Gastrocnemius medialis (tissue), 4 donors: ENCODE results near the gene COLGALT1. TPM values are rescaled to one million over a fixed set of nuclear protein-coding genes. Genes with fewer than 3 reads are reported as not detected.
"Not testable (repeated sequence)": the region's sequence is repeated elsewhere in the genome, so short reads cannot be mapped to it uniquely, and the experiment has no call there.

Experiments
- ATAC-seq, 2 donors: fragments of 150-250 bp; one replicate each; pipeline ENCODE4 v1.9.1; 2016
- DNase-seq, 2 donors: peaks; one replicate each; pipeline ENCODE4 v3.0.0-alpha.2; 2019
- H3K27ac ChIP-seq, 4 donors: fragments of 200-600 bp; sonication (generic); 1 replicate in 1 of 4; 2 replicates in 3 of 4; pipeline ENCODE4 v1.5.1; 2016 to 2018; ENCODE audit warnings: mild to moderate bottlenecking in 2 of 4, moderate library complexity in 1 of 4
- H3K27me3 ChIP-seq, 3 donors: fragments of 200-600 bp; sonication (generic) in 2 of 3; 1 replicate in 1 of 3; 2 replicates in 2 of 3; pipeline versions ENCODE4 v1.5.1 to v1.6.0; 2016 to 2019; ENCODE audit warnings: mild to moderate bottlenecking in 1 of 3, moderate library complexity in 1 of 3
- H3K36me3 ChIP-seq, 2 donors: fragments of 200-600 bp; sonication (generic) in 1 of 2; one replicate each; pipeline ENCODE4 v1.5.1; 2017 to 2018
- H3K4me1 ChIP-seq, 2 donors: fragments of 200-600 bp; sonication (generic) in 1 of 2; one replicate each; pipeline ENCODE4 v1.5.1; 2016 to 2017; ENCODE audit warnings: mild to moderate bottlenecking in 2 of 2
- H3K4me3 ChIP-seq, 4 donors: fragments of 200-600 bp; sonication (generic) in 3 of 4; 1 replicate in 1 of 4; 2 replicates in 3 of 4; pipeline ENCODE4 v1.5.1; 2016 to 2019; ENCODE audit warnings: mild to moderate bottlenecking in 2 of 4
- H3K9me3 ChIP-seq, 3 donors: fragments of 200-600 bp; sonication (generic) in 2 of 3; 1 replicate in 1 of 3; 2 replicates in 2 of 3; pipeline ENCODE4 v1.5.1; 2016 to 2019
- POLR2A ChIP-seq, 2 donors: fragments of 450-650 bp; IDR thresholded peaks; one replicate each; pipeline ENCODE4 v1.6.1; 2017; ENCODE audit warnings: antibody characterized with exemption in 2 of 2, mild to moderate bottlenecking in 2 of 2, moderate library complexity in 2 of 2
- in situ Hi-C, 4 donors: fragments of 200-750 bp; cut with MboI; loops; one replicate each; pipeline versions ENCODE4 v1.15.0 to v1.8.0; 2017; ENCODE audit warnings: low sequenced_read_pairs in 4 of 4
- intact Hi-C: fragments of 100-400 bp; cut with DNase I; formaldehyde crosslinking; loops from one replicate; pipeline ENCODE4 v1.15.1; 2023; ENCODE audit warnings: low total_unique reads
- total RNA-seq, 4 donors: library from RNA; depleted of rRNA; stranded (reverse); fragments of >200 nt; gene quantifications; one replicate each; pipeline versions ENCODE4 v1.1.0 to v1.2.3, GENCODE V29; 2016
- TF ChIP-seq, protein P1 (sequence below), 5 experiments: fragments of 450-650 bp in 3 of 5; fragments of 200-600 bp in 2 of 5; sonication (generic) in 2 of 5; IDR thresholded peaks in 4 of 5; conservative IDR thresholded peaks in 1 of 5; 1 replicate in 4 of 5; 2 replicates in 1 of 5; pipeline ENCODE4 v1.5.1; 2016 to 2019; ENCODE audit warnings: antibody characterized with exemption in 5 of 5, mild to moderate bottlenecking in 3 of 5, moderate library complexity in 3 of 5

Gene COLGALT1
- total RNA-seq, 4 donors from 2014 or later: 16.6 to 33.2 (median 27.5) TPM

DNA sequence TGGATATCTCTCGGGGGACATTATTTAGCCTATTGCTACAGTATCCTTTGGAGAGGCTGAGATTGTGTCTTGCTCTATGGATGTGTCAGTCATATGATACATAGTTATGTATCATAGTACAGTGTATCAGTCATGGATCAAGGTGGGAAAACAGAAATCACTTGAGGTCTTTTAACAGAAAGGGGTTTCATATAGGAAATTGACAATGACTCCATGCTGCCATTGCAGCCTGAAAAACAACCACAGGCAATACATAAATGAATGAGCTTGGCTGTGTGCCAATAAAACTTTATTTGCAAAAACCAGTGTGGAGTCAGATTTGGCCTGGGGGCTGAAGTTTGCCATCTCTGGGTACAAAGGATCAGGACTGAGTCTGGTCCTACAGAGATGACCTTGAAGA is 35.4 kb downstream of the COLGALT1 start:
- intact Hi-C loops: no loop called here
- no peak overlapping the region for H3K4me3 ChIP-seq
- no peak for DNase-seq
- no peaks in the 10 kb centered on the region for H3K9me3 ChIP-seq
- no peaks in the 10 kb centered on the region for H3K36me3 ChIP-seq
- TF ChIP-seq POLR2A (IDR thresholded peaks at IDR 0.05): no peak
- no peak overlapping the region for H3K27ac ChIP-seq
- H3K4me1 ChIP-seq: no peaks in the 10 kb centered on the region
- in situ Hi-C loops: no loop called here
- H3K27me3 ChIP-seq: peaks cover 0 to 5% (median 0%) of the 10 kb centered on the region in 3 donors
- ATAC-seq: no peak

DNA sequence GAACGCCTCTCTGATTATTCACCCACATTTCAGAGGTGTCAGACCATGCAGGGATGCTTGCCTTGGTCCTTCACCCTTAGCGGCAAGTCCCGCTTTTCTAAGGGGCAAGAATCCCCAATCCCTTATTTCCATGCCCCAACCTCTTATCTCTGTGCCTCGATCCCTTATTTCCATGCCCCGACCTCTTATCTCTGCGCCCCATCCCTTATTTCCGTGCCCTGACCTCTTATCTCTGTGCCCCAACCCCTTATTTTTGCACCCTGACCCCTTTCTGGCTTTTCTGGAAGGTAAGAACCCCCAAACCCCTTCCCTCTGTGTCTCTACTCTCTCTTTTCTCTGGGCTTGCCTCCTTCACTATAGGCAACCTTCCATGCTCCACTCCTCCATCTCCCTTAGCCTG is 38.8 kb downstream of the COLGALT1 start:
- H3K4me1 ChIP-seq, H3K36me3 ChIP-seq, in situ Hi-C loops, ATAC-seq, H3K27me3 ChIP-seq, H3K4me3 ChIP-seq, intact Hi-C loops, DNase-seq, H3K9me3 ChIP-seq, H3K27ac ChIP-seq: not testable (repeated sequence)

DNA sequence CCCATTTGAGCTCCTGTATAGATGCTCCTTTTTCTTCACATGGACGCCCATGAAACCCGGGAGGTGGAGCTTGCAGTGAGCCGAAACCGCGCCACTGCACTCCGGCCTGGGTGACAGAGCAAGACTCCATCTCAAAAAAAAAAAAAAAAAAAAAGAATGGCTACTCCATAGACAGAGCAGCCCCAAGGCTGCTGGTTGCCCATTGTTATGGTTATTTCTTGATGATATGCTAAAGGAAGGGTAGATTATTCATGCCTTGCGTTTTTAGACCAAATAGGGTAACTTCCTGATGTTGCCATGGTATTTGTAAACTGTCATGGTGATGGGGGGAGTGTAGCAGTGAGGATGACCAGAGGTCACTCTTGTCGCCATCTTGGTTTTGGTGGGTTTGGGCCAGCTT is 42.6 kb downstream of the COLGALT1 start:
- H3K36me3 ChIP-seq, H3K9me3 ChIP-seq, H3K4me3 ChIP-seq, intact Hi-C loops, in situ Hi-C loops, DNase-seq, H3K4me1 ChIP-seq, ATAC-seq, H3K27ac ChIP-seq: not testable (repeated sequence)
- H3K27me3 ChIP-seq: peaks cover 11 to 13% (median 13%) of the 10 kb centered on the region in 3 donors

DNA sequence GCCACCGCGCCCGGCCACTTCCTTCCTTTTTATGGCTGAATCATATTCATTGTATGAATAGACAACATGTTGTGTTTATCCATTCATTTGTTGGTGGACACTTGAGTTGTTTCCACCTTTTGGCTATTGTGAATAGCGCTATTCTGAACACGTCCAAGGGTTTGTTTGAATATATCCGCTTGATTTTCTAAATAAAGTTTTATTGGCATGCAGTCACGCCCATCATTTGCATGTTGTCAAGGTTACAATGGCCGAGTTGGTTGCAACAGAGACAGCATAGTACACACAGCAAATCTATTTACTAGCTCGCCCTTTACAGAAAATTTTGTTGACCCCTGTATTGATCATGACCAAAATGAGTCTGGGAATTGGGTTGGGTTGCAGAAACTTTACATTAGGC is 43.5 kb downstream of the COLGALT1 start:
- Histone ChIP-seq H3K36me3 (no peaks in the 10 kb centered on the region), H3K4me3 (no peak overlapping the region), H3K27ac (no peak overlapping the region), H3K9me3 (no peaks in the 10 kb centered on the region), H3K4me1 (no peaks in the 10 kb centered on the region), H3K27me3 (peaks cover 11 to 16% (median 13%) of the 10 kb centered on the region in 3 donors)
- DNase-seq (no peak), ATAC-seq (no peak)
- in situ Hi-C loops: no loop called here
- TF ChIP-seq POLR2A (IDR thresholded peaks at IDR 0.05): no peak
- TF ChIP-seq, protein P1, sequence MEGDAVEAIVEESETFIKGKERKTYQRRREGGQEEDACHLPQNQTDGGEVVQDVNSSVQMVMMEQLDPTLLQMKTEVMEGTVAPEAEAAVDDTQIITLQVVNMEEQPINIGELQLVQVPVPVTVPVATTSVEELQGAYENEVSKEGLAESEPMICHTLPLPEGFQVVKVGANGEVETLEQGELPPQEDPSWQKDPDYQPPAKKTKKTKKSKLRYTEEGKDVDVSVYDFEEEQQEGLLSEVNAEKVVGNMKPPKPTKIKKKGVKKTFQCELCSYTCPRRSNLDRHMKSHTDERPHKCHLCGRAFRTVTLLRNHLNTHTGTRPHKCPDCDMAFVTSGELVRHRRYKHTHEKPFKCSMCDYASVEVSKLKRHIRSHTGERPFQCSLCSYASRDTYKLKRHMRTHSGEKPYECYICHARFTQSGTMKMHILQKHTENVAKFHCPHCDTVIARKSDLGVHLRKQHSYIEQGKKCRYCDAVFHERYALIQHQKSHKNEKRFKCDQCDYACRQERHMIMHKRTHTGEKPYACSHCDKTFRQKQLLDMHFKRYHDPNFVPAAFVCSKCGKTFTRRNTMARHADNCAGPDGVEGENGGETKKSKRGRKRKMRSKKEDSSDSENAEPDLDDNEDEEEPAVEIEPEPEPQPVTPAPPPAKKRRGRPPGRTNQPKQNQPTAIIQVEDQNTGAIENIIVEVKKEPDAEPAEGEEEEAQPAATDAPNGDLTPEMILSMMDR (IDR thresholded peaks at IDR 0.05 in 4 of 5, conservative IDR thresholded peaks at IDR 0.05 in 1 of 5): no peak
- intact Hi-C loops: no loop called here

DNA sequence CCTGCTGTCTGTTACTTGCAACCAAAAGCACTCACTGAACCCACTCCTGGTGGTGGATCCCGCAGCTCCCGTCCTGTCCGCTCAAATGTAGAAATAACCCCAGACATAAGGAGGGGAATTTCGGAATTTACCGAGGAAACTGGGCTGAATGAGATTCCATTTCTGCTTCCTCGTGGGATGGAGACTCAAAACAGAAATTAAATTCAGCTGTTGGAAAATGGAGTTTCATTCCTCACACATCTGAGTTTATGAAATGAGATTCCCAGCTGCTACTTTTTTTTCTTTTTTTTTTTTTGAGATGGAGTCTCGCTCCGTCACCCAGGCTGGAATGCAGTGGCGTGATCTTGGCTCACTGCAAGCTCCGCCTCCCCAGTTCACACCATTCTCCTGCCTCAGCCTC is 44.3 kb downstream of the COLGALT1 start:
- TF ChIP-seq POLR2A (IDR thresholded peaks at IDR 0.05): no peak
- TF ChIP-seq, protein P1 (IDR thresholded peaks at IDR 0.05 in 4 of 5, conservative IDR thresholded peaks at IDR 0.05 in 1 of 5): no peak
- H3K9me3 ChIP-seq: no peaks in the 10 kb centered on the region
- no peaks in the 10 kb centered on the region for H3K36me3 ChIP-seq
- ATAC-seq (no peak), DNase-seq (no peak)
- no peak overlapping the region for H3K4me3 ChIP-seq
- in situ Hi-C loops (loop anchor here in 1 of 4 donors (25.0 kb wide), 1 partner anchor 488 kb away; the partner anchor contains the start of genes IL12RB1 and MAST3), intact Hi-C loops (no loop called here)
- H3K27me3 ChIP-seq: peaks cover 11 to 24% (median 19%) of the 10 kb centered on the region in 3 donors
- H3K4me1 ChIP-seq: no peaks in the 10 kb centered on the region
- H3K27ac ChIP-seq: no peak overlapping the region

DNA sequence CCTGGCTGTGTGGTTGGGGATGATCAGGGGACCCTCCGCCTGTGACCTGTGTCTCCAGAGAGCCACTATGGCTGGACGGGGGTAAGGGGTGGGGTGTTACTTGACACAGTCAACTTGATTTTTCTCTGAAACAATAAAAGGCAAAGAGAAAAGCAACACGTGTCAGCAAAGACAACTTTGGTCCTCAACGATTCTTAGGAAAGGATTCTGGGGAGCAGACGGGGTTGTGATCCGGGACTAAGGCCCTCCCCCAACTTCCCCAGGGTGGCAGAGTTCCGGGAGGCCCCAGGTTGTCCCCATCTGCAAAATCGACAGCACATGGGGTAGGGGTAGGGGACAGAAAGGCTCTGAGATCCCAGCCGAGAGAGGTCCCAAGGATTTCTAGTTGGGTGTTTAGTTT is 46.2 kb downstream of the COLGALT1 start:
- H3K4me3 ChIP-seq: no peak overlapping the region
- TF ChIP-seq POLR2A (IDR thresholded peaks at IDR 0.05): no peak
- TF ChIP-seq, protein P1 (IDR thresholded peaks at IDR 0.05 in 4 of 5, conservative IDR thresholded peaks at IDR 0.05 in 1 of 5): no peak
- ATAC-seq (no peak), DNase-seq (no peak)
- no peaks in the 10 kb centered on the region for H3K4me1 ChIP-seq
- H3K27ac ChIP-seq: no peak overlapping the region
- no peaks in the 10 kb centered on the region for H3K9me3 ChIP-seq
- peaks cover 25 to 38% (median 29%) of the 10 kb centered on the region in 3 donors for H3K27me3 ChIP-seq
- in situ Hi-C loops (loop anchor here in 1 of 4 donors (25.0 kb wide), 1 partner anchor 486 kb away; the partner anchor contains the start of genes IL12RB1 and MAST3), intact Hi-C loops (no loop called here)
- H3K36me3 ChIP-seq: no peaks in the 10 kb centered on the region
